ENCODE data around the gene KCNH4. TPM values are rescaled to one million over a fixed set of nuclear protein-coding genes. Genes with fewer than 3 reads are reported as not detected.

KCNH4 gene
- total RNA-seq, 1 donor = 0.09 TPM

GRCh38 chr17:42174126-42174783, 6.7 kb downstream of the KCNH4 start:
- no peak for DNase-seq (ENCODE audit: low read depth)
- H3K4me3 ChIP-seq (ENCODE audit: low read depth, low read length) = no peak overlapping the region
- TF ChIP-seq, protein P1, sequence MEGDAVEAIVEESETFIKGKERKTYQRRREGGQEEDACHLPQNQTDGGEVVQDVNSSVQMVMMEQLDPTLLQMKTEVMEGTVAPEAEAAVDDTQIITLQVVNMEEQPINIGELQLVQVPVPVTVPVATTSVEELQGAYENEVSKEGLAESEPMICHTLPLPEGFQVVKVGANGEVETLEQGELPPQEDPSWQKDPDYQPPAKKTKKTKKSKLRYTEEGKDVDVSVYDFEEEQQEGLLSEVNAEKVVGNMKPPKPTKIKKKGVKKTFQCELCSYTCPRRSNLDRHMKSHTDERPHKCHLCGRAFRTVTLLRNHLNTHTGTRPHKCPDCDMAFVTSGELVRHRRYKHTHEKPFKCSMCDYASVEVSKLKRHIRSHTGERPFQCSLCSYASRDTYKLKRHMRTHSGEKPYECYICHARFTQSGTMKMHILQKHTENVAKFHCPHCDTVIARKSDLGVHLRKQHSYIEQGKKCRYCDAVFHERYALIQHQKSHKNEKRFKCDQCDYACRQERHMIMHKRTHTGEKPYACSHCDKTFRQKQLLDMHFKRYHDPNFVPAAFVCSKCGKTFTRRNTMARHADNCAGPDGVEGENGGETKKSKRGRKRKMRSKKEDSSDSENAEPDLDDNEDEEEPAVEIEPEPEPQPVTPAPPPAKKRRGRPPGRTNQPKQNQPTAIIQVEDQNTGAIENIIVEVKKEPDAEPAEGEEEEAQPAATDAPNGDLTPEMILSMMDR (IDR thresholded peaks at IDR 0.05; ENCODE audit: insufficient read depth, low read length) = no peak

DNA sequence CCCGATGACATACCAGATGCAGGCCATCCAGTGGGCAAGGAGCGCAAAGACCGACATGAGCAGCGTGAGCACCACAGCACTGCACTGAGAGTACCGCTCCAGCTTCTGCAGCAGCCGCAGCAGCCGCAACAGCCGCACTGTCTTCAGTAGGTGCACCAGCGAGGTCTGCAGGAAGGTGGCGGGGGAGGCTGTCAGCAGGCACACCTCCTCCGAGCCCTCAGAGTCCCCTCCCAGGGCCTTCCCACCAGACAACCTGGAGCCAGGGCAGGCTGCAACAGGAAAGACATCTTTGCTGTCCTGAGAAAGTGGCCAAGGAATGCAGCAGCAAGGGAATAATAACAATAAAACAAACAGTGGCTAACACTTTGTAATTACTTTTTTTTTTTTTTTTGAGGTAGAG, 9.1 kb downstream of the KCNH4 start:
- TF ChIP-seq, protein P1 (IDR thresholded peaks at IDR 0.05; ENCODE audit: insufficient read depth, low read length) = no peak
- H3K4me3 ChIP-seq (ENCODE audit: low read depth, low read length) = no peak overlapping the region
- no peak for DNase-seq (ENCODE audit: low read depth)

- DNase-seq (ENCODE audit: low read depth) = no peak
- no peak overlapping the region for H3K4me3 ChIP-seq (ENCODE audit: low read depth, low read length)
- TF ChIP-seq, protein P1 (IDR thresholded peaks at IDR 0.05; ENCODE audit: insufficient read depth, low read length) = no peak
Observed at GRCh38 chr17:42169351-42169750, 11.6 kb downstream of the KCNH4 start.

DNA sequence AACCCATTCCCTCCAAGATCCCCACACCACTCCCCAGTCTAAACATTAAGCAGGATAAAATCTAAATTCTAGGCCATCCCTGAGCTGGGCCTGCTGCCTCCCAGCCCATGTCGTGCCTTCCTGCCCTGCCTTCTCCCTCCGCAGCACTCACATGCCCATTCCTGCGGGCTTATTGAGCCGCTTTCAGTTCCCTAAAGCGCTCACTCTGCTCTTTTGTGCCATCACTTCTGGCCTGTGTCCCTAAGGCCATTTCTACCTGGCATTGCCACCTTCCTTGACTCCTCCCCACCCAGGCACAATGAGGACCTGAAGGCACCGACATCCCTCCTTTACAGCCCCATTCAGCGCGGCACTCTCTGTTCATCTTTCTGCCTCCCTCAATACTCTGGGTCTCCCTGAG, 13.1 kb downstream of the KCNH4 start:
- H3K4me3 ChIP-seq (ENCODE audit: low read depth, low read length) = no peak overlapping the region
- DNase-seq (ENCODE audit: low read depth) = no peak
- TF ChIP-seq, protein P1 (IDR thresholded peaks at IDR 0.05; ENCODE audit: insufficient read depth, low read length) = no peak

DNA sequence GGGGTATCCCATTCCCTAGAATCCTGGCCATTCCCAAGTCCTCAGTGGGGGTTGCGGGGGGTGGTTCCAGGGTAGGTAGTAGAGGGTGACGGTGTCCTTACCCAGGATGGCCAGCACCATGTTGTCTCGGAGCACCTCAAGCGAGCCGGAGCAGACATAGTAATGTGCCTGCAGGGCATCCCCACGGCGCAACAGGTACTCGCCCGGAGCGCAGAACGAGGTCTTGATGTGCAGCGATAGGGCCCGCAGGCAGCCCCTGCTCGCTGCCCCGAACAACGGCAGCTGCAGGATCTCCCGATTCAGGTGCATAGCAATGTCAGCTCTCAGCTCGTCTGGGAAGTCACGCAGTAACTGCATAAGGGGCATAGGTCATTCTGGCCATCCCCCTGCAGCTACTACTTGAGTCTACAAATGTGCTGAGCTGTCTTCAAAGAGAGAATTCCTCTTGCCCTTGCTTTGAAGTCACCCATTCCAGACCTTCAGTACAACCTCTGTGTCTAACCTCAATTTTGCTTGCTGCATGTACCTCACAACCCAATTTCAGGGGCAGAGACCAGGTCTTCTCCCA, 14.7 kb downstream of the KCNH4 start:
- TF ChIP-seq, protein P1 (IDR thresholded peaks at IDR 0.05; ENCODE audit: insufficient read depth, low read length) = no peak
- H3K4me3 ChIP-seq (ENCODE audit: low read depth, low read length) = no peak overlapping the region
- no peak for DNase-seq (ENCODE audit: low read depth)

- DNase-seq (ENCODE audit: low read depth) = no peak
- TF ChIP-seq, protein P1 (IDR thresholded peaks at IDR 0.05; ENCODE audit: insufficient read depth, low read length) = no peak
- no peak overlapping the region for H3K4me3 ChIP-seq (ENCODE audit: low read depth, low read length)
Observed at GRCh38 chr17:42165751-42166150, 15.2 kb downstream of the KCNH4 start.

Data from fibroblast of the aortic adventitia (primary cell).